NCI-H2196 (cell line): ENCODE results near the gene KCNAB3.

Source experiments
- DNase-seq: peaks from one replicate; lab custom pipeline; 2025; ENCODE audit not compliant: unreplicated experiment; lab: John Stamatoyannopoulos, UW

Gene KCNAB3

GRCh38 chr17:7881276-7882054 lies 48.2 kb downstream of the KCNAB3 start:
- DNase-seq, result peak; percentile 39

GRCh38 chr17:7880076-7880868 lies 49.4 kb downstream of the KCNAB3 start:
- no peak for DNase-seq

GRCh38 chr17:7878234-7878633 lies 51.4 kb downstream of the KCNAB3 start:
- no peak for DNase-seq

- DNase-seq, result no peak
Observed at GRCh38 chr17:7875804-7876370, 53.8 kb downstream of the KCNAB3 start.

GRCh38 chr17:7873051-7873450 lies 56.6 kb downstream of the KCNAB3 start:
- DNase-seq, result no peak
